Glutamatergic neuron (in vitro differentiated cells): ENCODE data around the gene EEFSEC. TPM values are rescaled to one million over a fixed set of nuclear protein-coding genes. Genes with fewer than 3 reads are reported as not detected.

ENCODE experiments used
- DNase-seq: peaks from one replicate; pipeline ENCODE4 v3.0.0; 2022
- H3K27ac Mint-ChIP-seq: one replicate; pipeline ENCODE4 v1.8.0; 2020; ENCODE audit warnings: mild to moderate bottlenecking, mixed read lengths, inconsistent platforms; ENCODE audit not compliant: unreplicated experiment
- H3K27me3 Mint-ChIP-seq: one replicate; pipeline ENCODE4 v1.8.0; 2020; ENCODE audit warnings: mild to moderate bottlenecking, moderate library complexity, mixed read lengths, inconsistent platforms; ENCODE audit not compliant: unreplicated experiment
- H3K36me3 Mint-ChIP-seq: one replicate; pipeline ENCODE4 v1.8.0; 2020; ENCODE audit warnings: mild to moderate bottlenecking, mixed read lengths, inconsistent platforms; ENCODE audit not compliant: unreplicated experiment
- H3K4me1 Mint-ChIP-seq: one replicate; pipeline ENCODE4 v1.8.0; 2020; ENCODE audit warnings: mild to moderate bottlenecking, low read depth, mixed read lengths, inconsistent platforms; ENCODE audit not compliant: unreplicated experiment
- H3K4me3 Mint-ChIP-seq: one replicate; pipeline ENCODE4 v1.8.0; 2020; ENCODE audit warnings: mild to moderate bottlenecking, mixed read lengths, inconsistent platforms; ENCODE audit not compliant: unreplicated experiment
- H3K9me3 Mint-ChIP-seq: one replicate; pipeline ENCODE4 v1.8.0; 2020; ENCODE audit warnings: mild to moderate bottlenecking, moderate library complexity, mixed read lengths, inconsistent platforms; ENCODE audit not compliant: unreplicated experiment
- CTCF ChIP-seq: fragments of 200-600 bp; sonication (generic); IDR thresholded peaks from one replicate; pipeline ENCODE4 v1.5.0; 2021; ENCODE audit not compliant: partially characterized antibody, unreplicated experiment
- total RNA-seq: library from RNA; stranded (reverse); fragmentation: NEBNext Ultra II Directional; extraction: Animal tissue kit (Norgen Biotek cat#: 25700); gene quantifications from one replicate; pipeline ENCODE4 v1.2.1, GENCODE V29; 2021; ENCODE audit not compliant: unreplicated experiment

Gene EEFSEC
- total RNA-seq, 1 donor from 2014 or later: 8.3 TPM

GRCh38 chr3:128274837-128275236 is 121.6 kb downstream of the EEFSEC start:
- peaks cover 25% of the 10 kb centered on the region for H3K4me1 Mint-ChIP-seq
- no peaks in the 10 kb centered on the region for H3K36me3 Mint-ChIP-seq
- peaks cover 9% of the 10 kb centered on the region for H3K9me3 Mint-ChIP-seq
- peaks cover 14% of the 10 kb centered on the region for H3K27me3 Mint-ChIP-seq
- no peak for DNase-seq
- H3K27ac Mint-ChIP-seq: no peak overlapping the region
- TF ChIP-seq CTCF: no peak
- no peak overlapping the region for H3K4me3 Mint-ChIP-seq

GRCh38 chr3:128275316-128276145 is 122.2 kb downstream of the EEFSEC start:
- Mint-ChIP-seq H3K27me3 (peaks cover 14% of the 10 kb centered on the region), H3K4me3 (no peak overlapping the region), H3K4me1 (peaks cover 26% of the 10 kb centered on the region), H3K9me3 (peaks cover 11% of the 10 kb centered on the region), H3K27ac (no peak overlapping the region), H3K36me3 (no peaks in the 10 kb centered on the region)
- no peak for DNase-seq
- no peak for TF ChIP-seq CTCF

- H3K27ac Mint-ChIP-seq: no peak overlapping the region
- H3K27me3 Mint-ChIP-seq: peaks cover 14% of the 10 kb centered on the region
- H3K36me3 Mint-ChIP-seq: no peaks in the 10 kb centered on the region
- DNase-seq: no peak
- TF ChIP-seq CTCF: no peak
- peaks cover 11% of the 10 kb centered on the region for H3K9me3 Mint-ChIP-seq
- peaks cover 26% of the 10 kb centered on the region for H3K4me1 Mint-ChIP-seq
- no peak overlapping the region for H3K4me3 Mint-ChIP-seq
Measured at GRCh38 chr3:128276146-128276435, 122.8 kb downstream of the EEFSEC start.

GRCh38 chr3:128276577-128277183 is 123.4 kb downstream of the EEFSEC start:
- Mint-ChIP-seq H3K36me3 (no peaks in the 10 kb centered on the region), H3K27ac (no peak overlapping the region), H3K4me1 (peaks cover 26% of the 10 kb centered on the region), H3K9me3 (peaks cover 11% of the 10 kb centered on the region), H3K27me3 (peaks cover 12% of the 10 kb centered on the region), H3K4me3 (no peak overlapping the region)
- no peak for TF ChIP-seq CTCF
- DNase-seq: no peak
